OCI-LY7 (cell line): ENCODE measurements around the gene FOXK1.

Source experiments
- EZH2phosphoT487 ChIP-seq: fragments of 200-600 bp; sonication (generic); IDR thresholded peaks from 2 replicates; pipeline ENCODE4 v1.6.1; 2018; ENCODE audit warnings: low read depth, borderline replicate concordance, mild to moderate bottlenecking, mixed run types, antibody characterized with exemption, low read length, moderate library complexity, mixed read lengths
- TF ChIP-seq, protein P1 (sequence below): fragments of 200-600 bp; sonication (generic); conservative IDR thresholded peaks from 2 replicates; pipeline ENCODE4 v1.5.1; 2014; ENCODE audit warnings: mild to moderate bottlenecking, antibody characterized with exemption, low read length, moderate library complexity, mixed read lengths

DNA sequence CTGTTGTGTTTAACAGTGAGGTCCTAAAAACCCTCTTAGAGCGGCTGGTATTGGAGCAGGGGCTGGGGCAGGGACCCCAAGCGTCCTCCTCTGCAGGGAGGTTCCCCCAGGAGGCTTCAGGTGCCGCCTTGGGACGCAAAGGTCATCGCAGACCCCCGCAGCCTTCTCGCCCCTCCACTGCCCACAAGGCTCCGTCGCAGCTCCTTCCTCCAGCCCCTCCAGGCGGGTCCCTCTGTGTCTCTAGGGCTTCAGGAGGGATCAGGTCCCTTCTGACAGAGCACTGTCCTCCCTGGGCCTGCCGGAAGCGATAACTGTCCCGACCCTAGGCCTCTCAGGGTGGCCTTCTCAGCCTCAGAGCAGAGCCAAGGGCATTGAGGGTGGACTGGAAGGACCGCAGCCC lies 67.3 kb downstream of the FOXK1 start:
- TF ChIP-seq, protein P1, sequence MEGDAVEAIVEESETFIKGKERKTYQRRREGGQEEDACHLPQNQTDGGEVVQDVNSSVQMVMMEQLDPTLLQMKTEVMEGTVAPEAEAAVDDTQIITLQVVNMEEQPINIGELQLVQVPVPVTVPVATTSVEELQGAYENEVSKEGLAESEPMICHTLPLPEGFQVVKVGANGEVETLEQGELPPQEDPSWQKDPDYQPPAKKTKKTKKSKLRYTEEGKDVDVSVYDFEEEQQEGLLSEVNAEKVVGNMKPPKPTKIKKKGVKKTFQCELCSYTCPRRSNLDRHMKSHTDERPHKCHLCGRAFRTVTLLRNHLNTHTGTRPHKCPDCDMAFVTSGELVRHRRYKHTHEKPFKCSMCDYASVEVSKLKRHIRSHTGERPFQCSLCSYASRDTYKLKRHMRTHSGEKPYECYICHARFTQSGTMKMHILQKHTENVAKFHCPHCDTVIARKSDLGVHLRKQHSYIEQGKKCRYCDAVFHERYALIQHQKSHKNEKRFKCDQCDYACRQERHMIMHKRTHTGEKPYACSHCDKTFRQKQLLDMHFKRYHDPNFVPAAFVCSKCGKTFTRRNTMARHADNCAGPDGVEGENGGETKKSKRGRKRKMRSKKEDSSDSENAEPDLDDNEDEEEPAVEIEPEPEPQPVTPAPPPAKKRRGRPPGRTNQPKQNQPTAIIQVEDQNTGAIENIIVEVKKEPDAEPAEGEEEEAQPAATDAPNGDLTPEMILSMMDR, result no peak
- no peak for TF ChIP-seq EZH2phosphoT487
